ENCODE results near the gene RAB3D. TPM values are rescaled to one million over a fixed set of nuclear protein-coding genes. Genes with fewer than 3 reads are reported as not detected.
A peak's percentile ranks its signal among the peaks of the same experiment; 100 is the strongest.

Gene RAB3D
- total and polyA plus RNA-seq, 10 of the 15 experiments (the other 5 are each of a cell fraction or from before 2014, with no cell fraction given): 1.1 to 15.7 (median 6.2) TPM

DNA sequence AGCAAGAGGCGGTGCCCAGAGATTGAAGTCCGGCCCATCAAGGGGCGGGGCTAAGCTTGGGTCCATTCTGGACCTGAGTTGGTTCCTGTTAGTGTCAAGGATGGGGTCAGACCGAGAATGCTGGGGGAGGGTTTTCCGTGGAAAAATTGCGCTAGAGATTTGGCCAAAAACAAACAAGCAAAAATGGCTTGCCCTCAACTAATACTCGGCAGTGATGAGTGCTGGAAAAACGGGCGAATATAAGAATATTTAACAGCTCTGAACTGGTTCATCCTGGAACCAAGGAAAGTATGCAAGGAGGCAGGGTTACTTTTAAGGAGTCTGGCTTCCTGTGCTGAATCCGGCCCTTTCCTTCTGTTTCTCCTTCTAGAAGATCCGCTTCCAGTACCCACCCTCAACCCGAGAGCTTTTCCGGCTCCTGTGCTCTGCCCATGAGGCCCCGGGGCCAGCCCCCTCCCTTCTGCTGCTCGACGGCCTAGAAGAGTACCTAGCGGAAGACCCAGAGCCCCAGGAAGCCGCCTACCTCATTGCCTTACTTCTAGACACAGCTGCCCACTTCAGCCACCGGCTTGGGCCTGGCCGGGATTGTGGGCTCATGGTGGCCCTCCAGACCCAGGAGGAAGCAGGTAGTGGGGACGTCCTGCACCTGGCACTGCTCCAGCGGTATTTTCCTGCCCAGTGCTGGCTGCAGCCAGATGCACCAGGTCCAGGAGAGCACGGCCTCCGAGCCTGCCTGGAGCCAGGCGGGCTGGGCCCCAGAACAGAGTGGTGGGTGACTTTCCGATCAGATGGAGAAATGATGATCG lies 35.9 kb upstream of the RAB3D start (continued):
- TF ChIP-seq BCLAF1 (IDR thresholded peaks at IDR 0.05): no peak
- TF ChIP-seq MEF2A (IDR thresholded peaks at IDR 0.05; ENCODE audit: insufficient read depth, low read depth, low read length): no peak
- TF ChIP-seq, protein P1, sequence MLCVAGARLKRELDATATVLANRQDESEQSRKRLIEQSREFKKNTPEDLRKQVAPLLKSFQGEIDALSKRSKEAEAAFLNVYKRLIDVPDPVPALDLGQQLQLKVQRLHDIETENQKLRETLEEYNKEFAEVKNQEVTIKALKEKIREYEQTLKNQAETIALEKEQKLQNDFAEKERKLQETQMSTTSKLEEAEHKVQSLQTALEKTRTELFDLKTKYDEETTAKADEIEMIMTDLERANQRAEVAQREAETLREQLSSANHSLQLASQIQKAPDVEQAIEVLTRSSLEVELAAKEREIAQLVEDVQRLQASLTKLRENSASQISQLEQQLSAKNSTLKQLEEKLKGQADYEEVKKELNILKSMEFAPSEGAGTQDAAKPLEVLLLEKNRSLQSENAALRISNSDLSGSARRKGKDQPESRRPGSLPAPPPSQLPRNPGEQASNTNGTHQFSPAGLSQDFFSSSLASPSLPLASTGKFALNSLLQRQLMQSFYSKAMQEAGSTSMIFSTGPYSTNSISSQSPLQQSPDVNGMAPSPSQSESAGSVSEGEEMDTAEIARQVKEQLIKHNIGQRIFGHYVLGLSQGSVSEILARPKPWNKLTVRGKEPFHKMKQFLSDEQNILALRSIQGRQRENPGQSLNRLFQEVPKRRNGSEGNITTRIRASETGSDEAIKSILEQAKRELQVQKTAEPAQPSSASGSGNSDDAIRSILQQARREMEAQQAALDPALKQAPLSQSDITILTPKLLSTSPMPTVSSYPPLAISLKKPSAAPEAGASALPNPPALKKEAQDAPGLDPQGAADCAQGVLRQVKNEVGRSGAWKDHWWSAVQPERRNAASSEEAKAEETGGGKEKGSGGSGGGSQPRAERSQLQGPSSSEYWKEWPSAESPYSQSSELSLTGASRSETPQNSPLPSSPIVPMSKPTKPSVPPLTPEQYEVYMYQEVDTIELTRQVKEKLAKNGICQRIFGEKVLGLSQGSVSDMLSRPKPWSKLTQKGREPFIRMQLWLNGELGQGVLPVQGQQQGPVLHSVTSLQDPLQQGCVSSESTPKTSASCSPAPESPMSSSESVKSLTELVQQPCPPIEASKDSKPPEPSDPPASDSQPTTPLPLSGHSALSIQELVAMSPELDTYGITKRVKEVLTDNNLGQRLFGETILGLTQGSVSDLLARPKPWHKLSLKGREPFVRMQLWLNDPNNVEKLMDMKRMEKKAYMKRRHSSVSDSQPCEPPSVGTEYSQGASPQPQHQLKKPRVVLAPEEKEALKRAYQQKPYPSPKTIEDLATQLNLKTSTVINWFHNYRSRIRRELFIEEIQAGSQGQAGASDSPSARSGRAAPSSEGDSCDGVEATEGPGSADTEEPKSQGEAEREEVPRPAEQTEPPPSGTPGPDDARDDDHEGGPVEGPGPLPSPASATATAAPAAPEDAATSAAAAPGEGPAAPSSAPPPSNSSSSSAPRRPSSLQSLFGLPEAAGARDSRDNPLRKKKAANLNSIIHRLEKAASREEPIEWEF (IDR thresholded peaks at IDR 0.05; ENCODE audit: insufficient replicate concordance, low read depth, low read length): no peak
- no peak for TF ChIP-seq TCF3 (IDR thresholded peaks at IDR 0.05; ENCODE audit: borderline replicate concordance, insufficient read depth, low read depth, low read length)
- no peak for TF ChIP-seq TARDBP (IDR thresholded peaks at IDR 0.05; ENCODE audit: borderline replicate concordance)
- TF ChIP-seq ZBED1 (IDR thresholded peaks at IDR 0.05; ENCODE audit: borderline replicate concordance): no peak
- peak; percentile 8; the same call in 2 of the 3 replicates for TF ChIP-seq POU2F2 (IDR thresholded peaks at IDR 0.05; ENCODE audit: borderline replicate concordance, low read depth, low read length)
- TF ChIP-seq BHLHE40 (IDR thresholded peaks at IDR 0.05; ENCODE audit: borderline replicate concordance in 1 of 2, low read depth in 2 of 2, low read length in 1 of 2): no peak
- 0 out of 2 replicates have a peak, but pooled peaks have one; percentile 10 for TF ChIP-seq CREM (IDR thresholded peaks at IDR 0.05; ENCODE audit: low read depth)
- TF ChIP-seq RAD51 (IDR thresholded peaks at IDR 0.05): peak; percentile 43; the same call in 1 of the 2 replicates
- TF ChIP-seq WRNIP1 (IDR thresholded peaks at IDR 0.05; ENCODE audit: borderline replicate concordance, low read depth, low read length): no peak
- 0 out of 2 replicates have a peak, but pooled peaks have one; percentile 23 for TF ChIP-seq EED (IDR thresholded peaks at IDR 0.05; ENCODE audit: low read depth)
- no peak for TF ChIP-seq HDAC6 (IDR thresholded peaks at IDR 0.05; ENCODE audit: unreplicated experiment)
- TF ChIP-seq, protein P2, sequence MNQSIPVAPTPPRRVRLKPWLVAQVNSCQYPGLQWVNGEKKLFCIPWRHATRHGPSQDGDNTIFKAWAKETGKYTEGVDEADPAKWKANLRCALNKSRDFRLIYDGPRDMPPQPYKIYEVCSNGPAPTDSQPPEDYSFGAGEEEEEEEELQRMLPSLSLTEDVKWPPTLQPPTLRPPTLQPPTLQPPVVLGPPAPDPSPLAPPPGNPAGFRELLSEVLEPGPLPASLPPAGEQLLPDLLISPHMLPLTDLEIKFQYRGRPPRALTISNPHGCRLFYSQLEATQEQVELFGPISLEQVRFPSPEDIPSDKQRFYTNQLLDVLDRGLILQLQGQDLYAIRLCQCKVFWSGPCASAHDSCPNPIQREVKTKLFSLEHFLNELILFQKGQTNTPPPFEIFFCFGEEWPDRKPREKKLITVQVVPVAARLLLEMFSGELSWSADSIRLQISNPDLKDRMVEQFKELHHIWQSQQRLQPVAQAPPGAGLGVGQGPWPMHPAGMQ (IDR thresholded peaks at IDR 0.05; ENCODE audit: borderline replicate concordance): no peak
- TF ChIP-seq POLR2AphosphoS2 (IDR thresholded peaks at IDR 0.05; ENCODE audit: low read depth, low read length): peak; percentile 85; the same call in 1 of the 2 replicates

Measured in GM12878 (cell line).